ENCODE results near the gene MEI1.
A peak's percentile ranks its signal among the peaks of the same experiment; 100 is the strongest.

Gene MEI1

DNA sequence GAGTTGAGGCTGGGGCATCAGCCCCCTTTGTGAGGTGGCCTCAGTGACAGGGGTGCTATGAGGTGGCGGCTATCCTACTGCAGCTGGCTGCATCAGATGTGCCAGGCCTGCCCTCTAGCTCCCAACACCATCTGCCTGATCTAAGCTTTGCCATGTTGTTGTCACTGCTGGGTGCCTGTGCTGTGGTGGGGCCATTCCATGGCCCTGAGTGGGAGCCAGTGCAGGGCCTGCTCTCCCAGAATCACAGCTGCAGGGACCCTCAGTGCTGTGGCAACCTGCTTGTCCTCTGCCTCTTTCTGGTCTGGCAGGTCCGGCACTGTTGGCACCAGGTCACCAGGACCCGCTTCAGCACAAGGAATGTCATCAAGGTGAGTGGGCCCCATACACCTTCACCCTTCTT, 8.8 kb upstream of the MEI1 start:
- no peak for TF ChIP-seq CTCF (conservative IDR thresholded peaks at IDR 0.05; ENCODE audit: low read depth, low read length)
- DNase-seq (ENCODE audit: low read depth): no peak
- no peak overlapping the region for H3K4me3 ChIP-seq (ENCODE audit: low read depth, low read length)

DNA sequence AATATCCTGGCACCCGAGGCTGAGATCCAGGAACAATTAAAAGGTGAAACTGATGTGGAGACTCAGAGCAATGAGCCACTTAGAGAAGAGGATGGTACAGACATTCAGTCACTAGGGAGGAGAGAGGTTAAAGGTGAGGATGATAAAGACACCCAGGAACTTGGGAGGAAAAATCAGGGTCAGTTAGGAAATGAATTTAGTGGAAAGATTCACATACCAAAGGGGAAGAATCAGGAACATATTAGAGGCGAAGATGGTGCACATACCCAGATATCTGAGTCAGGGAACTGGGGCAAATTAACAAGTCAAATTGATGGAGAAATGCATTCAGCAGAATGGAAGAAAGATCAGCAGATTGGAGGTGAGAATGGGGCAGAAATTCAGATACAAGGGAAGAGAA, 4.1 kb upstream of the MEI1 start:
- no peak for TF ChIP-seq CTCF (conservative IDR thresholded peaks at IDR 0.05; ENCODE audit: low read depth, low read length)
- DNase-seq (ENCODE audit: low read depth): no peak
- no peak overlapping the region for H3K4me3 ChIP-seq (ENCODE audit: low read depth, low read length)

- no peak for DNase-seq (ENCODE audit: low read depth)
- H3K4me3 ChIP-seq (ENCODE audit: low read depth, low read length): no peak overlapping the region
- no peak for TF ChIP-seq CTCF (conservative IDR thresholded peaks at IDR 0.05; ENCODE audit: low read depth, low read length)
Measured at GRCh38 chr22:41696703-41697102, 2.6 kb upstream of the MEI1 start.

DNA sequence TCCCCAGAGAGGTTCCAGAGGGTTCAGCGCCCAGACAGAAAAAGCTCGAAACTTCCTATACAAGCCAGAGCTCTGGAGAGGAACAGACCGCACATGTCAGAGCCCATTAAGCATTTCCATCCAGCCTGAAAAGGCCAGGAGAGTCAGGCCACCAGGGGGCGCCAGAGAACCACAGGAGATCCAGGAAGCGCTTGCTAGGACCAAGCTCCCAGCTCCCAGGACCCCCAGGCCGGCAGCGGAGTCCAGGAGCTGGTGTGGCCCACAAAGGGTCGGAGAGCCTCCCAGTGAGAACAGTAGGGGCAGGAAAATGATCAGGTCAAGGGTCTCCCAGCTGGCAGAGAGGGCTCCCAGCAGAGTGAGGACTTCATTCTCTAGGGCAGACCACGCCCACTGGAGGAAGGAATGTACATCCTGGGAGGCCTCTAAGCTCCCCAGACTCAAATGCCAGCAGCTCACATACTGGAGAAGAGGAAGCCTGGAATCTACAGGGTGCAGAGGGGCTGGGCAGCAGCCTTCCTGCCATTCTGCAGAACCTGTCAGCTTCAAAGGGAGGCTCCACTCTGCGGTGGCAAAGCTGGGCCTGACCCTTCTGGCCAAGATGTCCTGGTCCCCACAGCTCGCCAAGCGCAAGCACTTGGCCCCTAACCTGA, 2.1 kb upstream of the MEI1 start:
- TF ChIP-seq CTCF (conservative IDR thresholded peaks at IDR 0.05; ENCODE audit: low read depth, low read length): peak; percentile 92
- DNase-seq (ENCODE audit: low read depth): peak; percentile 93
- peak overlapping the region; percentile 48 for H3K4me3 ChIP-seq (ENCODE audit: low read depth, low read length)

DNA sequence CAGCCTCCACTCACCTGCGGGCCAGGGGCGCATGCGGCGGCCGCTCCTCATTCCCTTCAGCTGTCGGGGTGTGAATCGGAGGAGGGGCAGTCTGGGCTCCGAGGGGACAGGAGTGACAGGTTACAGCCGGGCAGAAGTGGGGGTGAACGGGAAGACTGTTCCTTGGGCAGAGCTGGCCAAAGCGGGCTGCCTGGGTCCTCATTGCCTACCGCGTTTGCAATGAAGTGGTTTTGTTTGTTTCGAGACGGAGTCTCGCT, 733 bp downstream of the MEI1 start:
- H3K4me3 ChIP-seq (ENCODE audit: low read depth, low read length): no peak overlapping the region
- no peak for TF ChIP-seq CTCF (conservative IDR thresholded peaks at IDR 0.05; ENCODE audit: low read depth, low read length)
- DNase-seq (ENCODE audit: low read depth): no peak

DNA sequence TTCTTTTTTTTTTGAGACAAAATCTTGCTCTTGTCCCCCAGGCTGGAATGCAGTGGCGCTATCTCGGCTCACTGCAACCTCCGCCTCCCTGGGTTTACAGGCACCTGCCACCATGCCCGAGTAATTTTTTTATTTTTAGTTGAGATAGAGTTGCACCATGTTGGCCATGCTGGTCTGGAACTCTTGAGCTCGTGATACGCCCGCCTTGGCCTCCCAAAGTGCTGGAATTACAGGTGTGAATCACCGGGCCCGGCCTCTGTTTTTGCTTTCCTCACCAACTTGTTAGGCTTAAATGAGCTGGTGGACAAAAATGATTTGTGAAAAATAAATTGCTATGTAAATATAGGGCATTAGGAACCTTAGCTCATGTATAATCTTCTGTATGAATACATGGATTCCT, 3.5 kb downstream of the MEI1 start:
- no peak for TF ChIP-seq CTCF (conservative IDR thresholded peaks at IDR 0.05; ENCODE audit: low read depth, low read length)
- DNase-seq (ENCODE audit: low read depth): no peak
- H3K4me3 ChIP-seq (ENCODE audit: low read depth, low read length): no peak overlapping the region

DNA sequence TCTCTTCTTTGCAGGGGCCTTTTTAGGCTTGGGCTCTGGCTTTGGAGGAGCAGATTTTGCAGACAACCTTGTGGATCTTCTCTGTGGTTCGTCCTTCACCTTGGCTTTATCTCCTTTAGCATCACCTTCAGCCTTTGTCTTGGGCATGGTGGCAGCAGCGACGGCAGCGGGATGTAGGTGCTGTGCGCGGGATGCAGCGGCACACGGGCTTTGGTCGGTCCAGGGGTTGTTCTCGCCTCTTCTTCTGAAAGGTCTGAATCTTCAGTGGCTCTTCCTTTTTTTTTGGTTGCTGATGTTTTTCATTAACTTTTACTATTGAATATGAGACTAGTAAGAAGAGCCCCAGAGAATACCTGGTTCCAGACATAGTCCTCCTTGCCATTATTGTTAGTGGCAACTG, 10.0 kb downstream of the MEI1 start:
- DNase-seq (ENCODE audit: low read depth): no peak
- no peak for TF ChIP-seq CTCF (conservative IDR thresholded peaks at IDR 0.05; ENCODE audit: low read depth, low read length)
- no peak overlapping the region for H3K4me3 ChIP-seq (ENCODE audit: low read depth, low read length)
